ENCODE measurements around the gene GPC5. TPM values are rescaled to one million over a fixed set of nuclear protein-coding genes. Genes with fewer than 3 reads are reported as not detected.
"Not testable (repeated sequence)": the region's sequence is repeated elsewhere in the genome, so short reads cannot be mapped to it uniquely, and the experiment has no call there.

The GPC5 gene
- total RNA-seq, 4 donors from 2014 or later, result 0.24 to 30.8 (median 1.8) TPM; not detected in 1

- no peak for DNase-seq
- Histone ChIP-seq H3K27me3 (no peaks in the 10 kb centered on the region), H3K4me1 (no peaks in the 10 kb centered on the region), H3K27ac (no peak overlapping the region), H3K36me3 (no peaks in the 10 kb centered on the region), H3K9me3 (no peaks in the 10 kb centered on the region), H3K4me3 (no peak overlapping the region)
- intact Hi-C loops (cut with DNase I; ENCODE audit: low total_unique reads), result no loop called here
- no peak for TF ChIP-seq CTCF (IDR thresholded peaks at IDR 0.05)
- TF ChIP-seq POLR2A (IDR thresholded peaks at IDR 0.05), result no peak
Observed at GRCh38 chr13:91351980-91352379, 46.4 kb upstream of the GPC5 start.

- H3K4me1 ChIP-seq; H3K9me3 ChIP-seq; H3K27ac ChIP-seq; DNase-seq; H3K36me3 ChIP-seq; H3K27me3 ChIP-seq; intact Hi-C loops (cut with DNase I; ENCODE audit: low total_unique reads); H3K4me3 ChIP-seq: not testable (repeated sequence)
Observed at GRCh38 chr13:91352891-91353290, 45.5 kb upstream of the GPC5 start.

- no peak for TF ChIP-seq CTCF (IDR thresholded peaks at IDR 0.05)
- TF ChIP-seq POLR2A (IDR thresholded peaks at IDR 0.05), result no peak
- H3K4me1 ChIP-seq, result no peaks in the 10 kb centered on the region
- intact Hi-C loops (cut with DNase I; ENCODE audit: low total_unique reads), result no loop called here
- no peaks in the 10 kb centered on the region for H3K27me3 ChIP-seq
- H3K27ac ChIP-seq, result no peak overlapping the region
- no peaks in the 10 kb centered on the region for H3K9me3 ChIP-seq
- H3K4me3 ChIP-seq, result no peak overlapping the region
- no peaks in the 10 kb centered on the region for H3K36me3 ChIP-seq
- DNase-seq, result no peak
Observed at GRCh38 chr13:91353494-91353893, 44.9 kb upstream of the GPC5 start.

- Histone ChIP-seq H3K36me3 (no peaks in the 10 kb centered on the region), H3K9me3 (no peaks in the 10 kb centered on the region), H3K27me3 (no peaks in the 10 kb centered on the region), H3K4me1 (no peaks in the 10 kb centered on the region), H3K27ac (no peak overlapping the region), H3K4me3 (no peak overlapping the region)
- DNase-seq, result no peak
- no peak for TF ChIP-seq POLR2A (IDR thresholded peaks at IDR 0.05)
- no peak for TF ChIP-seq CTCF (IDR thresholded peaks at IDR 0.05)
- intact Hi-C loops (cut with DNase I; ENCODE audit: low total_unique reads), result no loop called here
Observed at GRCh38 chr13:91355099-91355825, 43.2 kb upstream of the GPC5 start.

- Histone ChIP-seq H3K9me3 (no peaks in the 10 kb centered on the region), H3K27me3 (no peaks in the 10 kb centered on the region), H3K36me3 (no peaks in the 10 kb centered on the region), H3K4me1 (no peaks in the 10 kb centered on the region), H3K27ac (no peak overlapping the region), H3K4me3 (no peak overlapping the region)
- no peak for DNase-seq
- TF ChIP-seq POLR2A (IDR thresholded peaks at IDR 0.05) (no peak), CTCF (IDR thresholded peaks at IDR 0.05) (no peak)
- intact Hi-C loops (cut with DNase I; ENCODE audit: low total_unique reads), result no loop called here
Observed at GRCh38 chr13:91355826-91356710, 42.4 kb upstream of the GPC5 start.

All from uterus (tissue), 4 donors.